Measurements from ENCODE around the gene MAGI1.

MAGI1 gene

GRCh38 chr3:65876028-65876420 lies 162.7 kb downstream of the MAGI1 start:
- no peak for DNase-seq (ENCODE audit: extremely low spot score)
- POLR2A ChIA-PET = no interaction called here
- TF ChIP-seq ZNF384 (IDR thresholded peaks at IDR 0.05) = no peak
- no peak for TF ChIP-seq HDGF (IDR thresholded peaks at IDR 0.05; ENCODE audit: borderline replicate concordance)
- no peak for TF ChIP-seq ARNT (IDR thresholded peaks at IDR 0.05)
- TF ChIP-seq FOXM1 (IDR thresholded peaks at IDR 0.05; ENCODE audit: borderline replicate concordance) = no peak
- TF ChIP-seq FOXK2 (IDR thresholded peaks at IDR 0.05) = no peak
- no peak for TF ChIP-seq TARDBP (IDR thresholded peaks at IDR 0.05)
- no peak for TF ChIP-seq SUZ12 (IDR thresholded peaks at IDR 0.05)
- no peak for TF ChIP-seq CTBP1 (IDR thresholded peaks at IDR 0.05; ENCODE audit: borderline replicate concordance)
- no peak for TF ChIP-seq LEF1 (IDR thresholded peaks at IDR 0.05; ENCODE audit: borderline replicate concordance)
- TF ChIP-seq ELF4 (IDR thresholded peaks at IDR 0.05) = no peak
- TF ChIP-seq SP1 (IDR thresholded peaks at IDR 0.05) = no peak
- TF ChIP-seq PKNOX1 (IDR thresholded peaks at IDR 0.05) = no peak
- TF ChIP-seq FOXA1 (IDR thresholded peaks at IDR 0.05) = no peak
- CTCF ChIA-PET = interaction anchor here (1.0 kb wide), 1 partner anchor 13 kb away, joined by 4 read pairs; no protein-coding TSS in a partner anchor

- no peak for DNase-seq (ENCODE audit: extremely low spot score)
- POLR2A ChIA-PET = no interaction called here
- CTCF ChIA-PET = interaction anchor here (1.0 kb wide), 1 partner anchor 14 kb away, joined by 4 read pairs; no protein-coding TSS in a partner anchor
- TF ChIP-seq BHLHE40 (IDR thresholded peaks at IDR 0.05; ENCODE audit: borderline replicate concordance) (no peak), PKNOX1 (IDR thresholded peaks at IDR 0.05) (no peak), FOXK2 (IDR thresholded peaks at IDR 0.05) (no peak), L3MBTL2 (conservative IDR thresholded peaks at IDR 0.05) (no peak), FOXM1 (IDR thresholded peaks at IDR 0.05; ENCODE audit: borderline replicate concordance) (no peak), SP1 (IDR thresholded peaks at IDR 0.05) (no peak), ARNT (IDR thresholded peaks at IDR 0.05) (no peak), FOXA1 (IDR thresholded peaks at IDR 0.05) (no peak), ELF4 (IDR thresholded peaks at IDR 0.05) (no peak), TARDBP (IDR thresholded peaks at IDR 0.05) (no peak), SUZ12 (IDR thresholded peaks at IDR 0.05) (no peak), HDGF (IDR thresholded peaks at IDR 0.05; ENCODE audit: borderline replicate concordance) (no peak), NFRKB (IDR thresholded peaks at IDR 0.05) (no peak), LEF1 (IDR thresholded peaks at IDR 0.05; ENCODE audit: borderline replicate concordance) (no peak), ZNF384 (IDR thresholded peaks at IDR 0.05) (no peak), CTBP1 (IDR thresholded peaks at IDR 0.05; ENCODE audit: borderline replicate concordance) (no peak)
These were observed 163.2 kb downstream of the MAGI1 start for GRCh38 chr3:65875393-65876027.

GRCh38 chr3:65873869-65874268 lies 164.8 kb downstream of the MAGI1 start:
- no peak for DNase-seq (ENCODE audit: extremely low spot score)
- ChIA-PET CTCF (no interaction called here), POLR2A (no interaction called here)
- TF ChIP-seq FOXM1 (IDR thresholded peaks at IDR 0.05; ENCODE audit: borderline replicate concordance) (no peak), FOXA1 (IDR thresholded peaks at IDR 0.05) (no peak), SUZ12 (IDR thresholded peaks at IDR 0.05) (no peak), TARDBP (IDR thresholded peaks at IDR 0.05) (no peak), ARNT (IDR thresholded peaks at IDR 0.05) (no peak), ELF4 (IDR thresholded peaks at IDR 0.05) (no peak), ZNF384 (IDR thresholded peaks at IDR 0.05) (no peak), SP1 (IDR thresholded peaks at IDR 0.05) (no peak), FOXK2 (IDR thresholded peaks at IDR 0.05) (no peak), PKNOX1 (IDR thresholded peaks at IDR 0.05) (no peak), CTBP1 (IDR thresholded peaks at IDR 0.05; ENCODE audit: borderline replicate concordance) (no peak), HDGF (IDR thresholded peaks at IDR 0.05; ENCODE audit: borderline replicate concordance) (no peak), LEF1 (IDR thresholded peaks at IDR 0.05; ENCODE audit: borderline replicate concordance) (no peak), BHLHE40 (IDR thresholded peaks at IDR 0.05; ENCODE audit: borderline replicate concordance) (no peak), L3MBTL2 (conservative IDR thresholded peaks at IDR 0.05) (no peak)

- CTCF ChIA-PET = no interaction called here
- POLR2A ChIA-PET = no interaction called here
- TF ChIP-seq ARNT (IDR thresholded peaks at IDR 0.05) (no peak), SP1 (IDR thresholded peaks at IDR 0.05) (no peak), ELF4 (IDR thresholded peaks at IDR 0.05) (no peak), PKNOX1 (IDR thresholded peaks at IDR 0.05) (no peak), L3MBTL2 (conservative IDR thresholded peaks at IDR 0.05) (no peak), BHLHE40 (IDR thresholded peaks at IDR 0.05; ENCODE audit: borderline replicate concordance) (no peak)
- no peak for DNase-seq (ENCODE audit: extremely low spot score)
These were observed 165.7 kb downstream of the MAGI1 start for GRCh38 chr3:65873028-65873427.

GRCh38 chr3:65871305-65872141 lies 167.2 kb downstream of the MAGI1 start:
- TF ChIP-seq LEF1 (IDR thresholded peaks at IDR 0.05; ENCODE audit: borderline replicate concordance) = no peak
- TF ChIP-seq BHLHE40 (IDR thresholded peaks at IDR 0.05; ENCODE audit: borderline replicate concordance) = no peak
- TF ChIP-seq PKNOX1 (IDR thresholded peaks at IDR 0.05) = no peak
- TF ChIP-seq HDGF (IDR thresholded peaks at IDR 0.05; ENCODE audit: borderline replicate concordance) = no peak
- no peak for TF ChIP-seq SUZ12 (IDR thresholded peaks at IDR 0.05)
- no peak for TF ChIP-seq SP1 (IDR thresholded peaks at IDR 0.05)
- TF ChIP-seq FOXK2 (IDR thresholded peaks at IDR 0.05) = no peak
- no peak for TF ChIP-seq ELF4 (IDR thresholded peaks at IDR 0.05)
- TF ChIP-seq ARNT (IDR thresholded peaks at IDR 0.05) = no peak
- TF ChIP-seq L3MBTL2 (conservative IDR thresholded peaks at IDR 0.05) = no peak
- TF ChIP-seq NFRKB (IDR thresholded peaks at IDR 0.05) = no peak
- no peak for TF ChIP-seq ZNF384 (IDR thresholded peaks at IDR 0.05)
- no peak for TF ChIP-seq TARDBP (IDR thresholded peaks at IDR 0.05)
- POLR2A ChIA-PET = no interaction called here
- DNase-seq (ENCODE audit: extremely low spot score) = peak; percentile 53
- CTCF ChIA-PET = no interaction called here

All from HEK293T (cell line).